HCT116 (cell line): ENCODE data around the gene ZCCHC2. TPM values are rescaled to one million over a fixed set of nuclear protein-coding genes. Genes with fewer than 3 reads are reported as not detected.

Experiments used
- ATAC-seq: fragments of 200-7000 bp; cut with Tn5 transposase; 2 replicates; pipeline ENCODE4 v1.9.1; 2020; ENCODE audit warnings: mild to moderate bottlenecking, moderate library complexity
- BruUV-seq: library from RNA; stranded (reverse); fragments of 400-500 nt; replicated peaks from 2 replicates; lab custom pipeline; 2021; lab: Mats Ljungman, UMichigan
- CTCF ChIA-PET: fragments of 300-600 bp; sonication (Branson Sonifier 250); formaldehyde crosslinking; loops from one replicate; lab custom pipeline; 2021; ENCODE audit warnings: antibody characterized with exemption; lab: Charles Lee
- POLR2A ChIA-PET: fragments of 300-600, 350-600 bp; sonication (Branson Sonifier 250); formaldehyde crosslinking; loops from one replicate; lab custom pipeline; 2021; ENCODE audit warnings: antibody characterized with exemption; lab: Charles Lee
- RAD21 ChIA-PET, 2 experiments: fragments of 300-600 bp; sonication (Branson Sonifier 250); formaldehyde crosslinking; loops; one replicate each; lab custom pipeline; 2023; ENCODE audit warnings: low total read pairs in 2 of 2; ENCODE audit not compliant: uncharacterized antibody in 2 of 2, unreplicated experiment in 2 of 2, low non-redundant PET in 1 of 2; lab: Charles Lee
- DNase-seq: peaks from one replicate; pipeline ENCODE4 v3.0.0-alpha.2; 2010; ENCODE audit warnings: low read depth, low spot score
- H2AFZ ChIP-seq: fragments of 200-600 bp; shearing (Covaris generic), sonication (generic); 2 replicates; pipeline ENCODE4 v1.6.1; 2017; ENCODE audit warnings: low read depth, mixed run types, mixed read lengths, antibody characterized with exemption, low read length; ENCODE audit not compliant: poor library complexity, severe bottlenecking
- H3K27ac ChIP-seq: 2 replicates; pipeline ENCODE4 v1.5.1; 2012; ENCODE audit warnings: low read depth, low read length
- H3K27me3 ChIP-seq: fragments of 200-600 bp; sonication (generic); 2 replicates; pipeline ENCODE4 v1.6.1; 2016; ENCODE audit warnings: mixed run types, low read length, mixed read lengths; ENCODE audit not compliant: insufficient read depth
- H3K36me3 ChIP-seq, 2 experiments: fragments of 200-500 bp in 1 of 2; fragments of 200-600 bp in 1 of 2; sonication (Bioruptor generic) in 1 of 2; sonication (generic) in 1 of 2; 2 replicates each; pipeline versions ENCODE4 v1.5.1 to v1.6.1; 2014 to 2016; ENCODE audit warnings: low read length in 2 of 2, inconsistent platforms in 1 of 2, mixed read lengths in 1 of 2, mixed run types in 1 of 2; ENCODE audit not compliant: insufficient read depth in 2 of 2, control insufficient read depth in 1 of 2
- H3K4me1 ChIP-seq, 2 experiments: fragments of 200-600 bp in 1 of 2; sonication (generic) in 1 of 2; 2 replicates each; pipeline versions ENCODE4 v1.5.1 to v1.6.1; 2012 to 2017; ENCODE audit warnings: low read length in 2 of 2, inconsistent platforms in 1 of 2, mild to moderate bottlenecking in 1 of 2, mixed read lengths in 1 of 2, mixed run types in 1 of 2, moderate library complexity in 1 of 2; ENCODE audit not compliant: insufficient read depth in 2 of 2, control insufficient read depth in 1 of 2
- H3K4me2 ChIP-seq: fragments of 200-600 bp; sonication (generic); 2 replicates; pipeline ENCODE4 v1.6.1; 2017; ENCODE audit warnings: mixed run types, low read length, mixed read lengths
- H3K4me3 ChIP-seq, 2 experiments: fragments of 200-600 bp in 1 of 2; sonication (generic) in 1 of 2; replicated peaks in 1 of 2; 2 replicates each; pipeline ENCODE4 v1.5.1; 2011 to 2016; ENCODE audit warnings: low read length in 2 of 2, control low read depth in 1 of 2, low read depth in 1 of 2, mild to moderate bottlenecking in 1 of 2, mixed read lengths in 1 of 2, mixed run types in 1 of 2
- H3K79me2 ChIP-seq: fragments of 200-600 bp; sonication (generic); 2 replicates; pipeline ENCODE4 v1.6.1; 2017; ENCODE audit warnings: mild to moderate bottlenecking, mixed run types, low read length, moderate library complexity, mixed read lengths; ENCODE audit not compliant: insufficient read depth
- H3K9ac ChIP-seq: fragments of 200-600 bp; sonication (generic); 2 replicates; pipeline ENCODE4 v1.6.1; 2016; ENCODE audit warnings: low read length, mixed read lengths
- H3K9me2 ChIP-seq: fragments of 200-600 bp; sonication (generic), shearing (Covaris generic); 2 replicates; pipeline ENCODE4 v1.6.1; 2017; ENCODE audit warnings: mixed run types, mild to moderate bottlenecking, moderate library complexity; ENCODE audit not compliant: insufficient read depth
- H3K9me3 ChIP-seq, 2 experiments: fragments of 200-500 bp in 1 of 2; fragments of 200-600 bp in 1 of 2; sonication (Bioruptor generic) in 1 of 2; sonication (generic) in 1 of 2; 2 replicates each; pipeline ENCODE4 v1.6.1; 2014 to 2017; ENCODE audit warnings: low read length in 2 of 2, mixed read lengths in 2 of 2, inconsistent platforms in 1 of 2, low read depth in 1 of 2, mild to moderate bottlenecking in 1 of 2, mixed run types in 1 of 2, moderate library complexity in 1 of 2; ENCODE audit not compliant: control insufficient read depth in 1 of 2, insufficient read depth in 1 of 2
- H4K20me1 ChIP-seq: fragments of 200-600 bp; sonication (generic), shearing (Covaris generic); 2 replicates; pipeline ENCODE4 v1.6.1; 2017; ENCODE audit warnings: mixed run types, mild to moderate bottlenecking, moderate library complexity; ENCODE audit not compliant: insufficient read depth
- CTCF ChIP-seq, 3 experiments: fragments of 200-600 bp in 1 of 3; sonication (generic) in 1 of 3; IDR thresholded peaks in 2 of 3; conservative IDR thresholded peaks in 1 of 3; 2 replicates each; pipeline ENCODE4 v1.5.1; 2012 to 2017; ENCODE audit warnings: low read depth in 2 of 3, low read length in 2 of 3, antibody characterized with exemption in 1 of 3, borderline replicate concordance in 1 of 3, control low read depth in 1 of 3, mild to moderate bottlenecking in 1 of 3, mixed read lengths in 1 of 3, mixed run types in 1 of 3, moderate library complexity in 1 of 3; ENCODE audit not compliant: insufficient read depth in 1 of 3
- EGR1 ChIP-seq: IDR thresholded peaks from 2 replicates; pipeline ENCODE4 v1.6.1; 2012; ENCODE audit warnings: low read depth
- EZH2 ChIP-seq: fragments of 200-600 bp; sonication (generic); IDR thresholded peaks from 2 replicates; pipeline ENCODE4 v1.6.1; 2017; ENCODE audit warnings: antibody characterized with exemption, mixed run types
- MAX ChIP-seq: IDR thresholded peaks from 2 replicates; pipeline ENCODE4 v1.6.1; 2012
- RAD21 ChIP-seq: IDR thresholded peaks from 2 replicates; pipeline ENCODE4 v1.6.1; 2012; ENCODE audit warnings: low read depth, mild to moderate bottlenecking
- REST ChIP-seq: IDR thresholded peaks from 2 replicates; pipeline ENCODE4 v1.6.1; 2012; ENCODE audit warnings: low read depth
- SRF ChIP-seq: IDR thresholded peaks from 2 replicates; pipeline ENCODE4 v1.6.1; 2012; ENCODE audit warnings: low read depth
- TCF7L2 ChIP-seq: IDR thresholded peaks from 2 replicates; pipeline ENCODE4 v1.7.0; 2011; ENCODE audit warnings: borderline replicate concordance, inconsistent platforms; ENCODE audit not compliant: insufficient read depth, insufficient read length; ENCODE audit errors: extremely low read depth
- ZBTB33 ChIP-seq: IDR thresholded peaks from 2 replicates; pipeline ENCODE4 v1.6.1; 2011; ENCODE audit warnings: mild to moderate bottlenecking, low read length, moderate library complexity; ENCODE audit not compliant: insufficient replicate concordance; ENCODE audit errors: extremely low read depth
- intact Hi-C: fragments of 100-400 bp; cut with micrococcal nuclease; formaldehyde crosslinking; loops from 2 replicates; pipeline ENCODE4 v1.10.0; 2022
- total RNA-seq: library from RNA; stranded (reverse); gene quantifications from one replicate; pipeline ENCODE4 v1.2.1, GENCODE V29; 2021; ENCODE audit not compliant: unreplicated experiment

ZCCHC2 gene
- total RNA-seq, 1 experiment from 2014 or later: 17.7 TPM

GRCh38 chr18:62566199-62566598, 43.4 kb downstream of the ZCCHC2 start:
- no peak overlapping the region for H3K9ac ChIP-seq
- H3K27ac ChIP-seq: no peak overlapping the region
- ChIA-PET RAD21 (no interaction called here), CTCF (interaction anchor here (0.6 to 1.4 kb wide), 3 partner anchors 72 to 140 kb away, joined by 3 to 6 read pairs (median 3); no protein-coding TSS in a partner anchor), POLR2A (no interaction called here)
- H3K4me3 ChIP-seq: no peak overlapping the region
- DNase-seq: no peak
- ATAC-seq: no peak
- TF ChIP-seq SRF (no peak), TCF7L2 (no peak), REST (no peak), MAX (no peak), CTCF (IDR thresholded peaks at IDR 0.05 in 2 of 3, conservative IDR thresholded peaks at IDR 0.05 in 1 of 3; ENCODE audit: borderline replicate concordance in 1 of 3, insufficient read depth in 1 of 3, low read depth in 2 of 3, low read length in 2 of 3) (peak in 2 of 3 experiments; percentile 19 to 21; a peak in 2 of 6 replicates), ZBTB33 (no peak), EZH2 (no peak), EGR1 (no peak), RAD21 (peak; percentile 35; the same call in 1 of the 2 replicates)
- BruUV-seq: no TSS peak
- H3K4me2 ChIP-seq: no peak overlapping the region
- H2AFZ ChIP-seq: no peak overlapping the region
- H3K79me2 ChIP-seq: no peaks in the 10 kb centered on the region
- H3K27me3 ChIP-seq: no peaks in the 10 kb centered on the region
- no peaks in the 10 kb centered on the region for H3K9me2 ChIP-seq
- no peaks in the 10 kb centered on the region for H3K4me1 ChIP-seq
- intact Hi-C loops: loop anchor here (5.0 kb wide), 1 partner anchor 139 kb away; no protein-coding TSS in a partner anchor
- no peaks in the 10 kb centered on the region for H4K20me1 ChIP-seq
- H3K9me3 ChIP-seq: no peaks in the 10 kb centered on the region
- H3K36me3 ChIP-seq: peaks cover 8 to 21% of the 10 kb centered on the region in 2 experiments; a peak in 3 of 4 replicates
